Measurements from ENCODE around the gene RNF10. TPM values are rescaled to one million over a fixed set of nuclear protein-coding genes. Genes with fewer than 3 reads are reported as not detected.
A peak's percentile ranks its signal among the peaks of the same experiment; 100 is the strongest.

Gene RNF10
- total and polyA plus RNA-seq, 12 donors = 218 to 778 (median 271) TPM

- peak; percentile 31 to 61 for DNase-seq
- ATAC-seq = peak; percentile 10 to 47 (median 24)
- intact Hi-C loops (cut with DNase I) = loop anchor here in 9 of 10 donors (1.0 to 10.0 kb wide), 11 partner anchors 58 to 528 kb away; partner anchors contain the start of genes UNC119B (in 3 of the 9), CABP1 (in 1 of the 9) and HNF1A (in 1 of the 9)
- no peaks in the 10 kb centered on the region for H3K9me3 ChIP-seq
- peaks cover 0 to 22% (median 0%) of the 10 kb centered on the region in 7 donors for H3K27me3 ChIP-seq
- H3K4me3 ChIP-seq = peak overlapping the region; percentile 25 to 58 (median 49)
- peaks cover 0 to 9% (median 0%) of the 10 kb centered on the region in 9 donors for H3K36me3 ChIP-seq
- TF ChIP-seq CTCF (IDR thresholded peaks at IDR 0.05) = peak in 8 of 9 donors; percentile 11 to 60 (median 48)
- H3K4me1 ChIP-seq = peaks cover 6 to 54% (median 34%) of the 10 kb centered on the region in 9 donors
- WGBS, 2 donors = 2 to 3% methylated on average over 53 to 65 of the region's 65 CpGs
- peak overlapping the region in 3 of 10 donors; percentile 6 to 36 (median 20) for H3K27ac ChIP-seq
These were observed 50.4 kb downstream of the RNF10 start for GRCh38 chr12:120584343-120585149.

- ATAC-seq (no peak), DNase-seq (no peak)
- H3K9me3 ChIP-seq = no peaks in the 10 kb centered on the region
- 73 to 75% methylated on average over 7 of the region's 7 CpGs for WGBS, 2 donors
- H3K27ac ChIP-seq = no peak overlapping the region
- H3K36me3 ChIP-seq = no peaks in the 10 kb centered on the region
- H3K27me3 ChIP-seq = peaks cover 0 to 22% (median 0%) of the 10 kb centered on the region in 7 donors
- H3K4me1 ChIP-seq = peaks cover 6 to 44% (median 26%) of the 10 kb centered on the region in 9 donors
- no peak for TF ChIP-seq CTCF (IDR thresholded peaks at IDR 0.05)
- H3K4me3 ChIP-seq = no peak overlapping the region
- intact Hi-C loops (cut with DNase I) = loop anchor here in 5 of 10 donors (5.0 to 10.0 kb wide), 7 partner anchors 56 to 521 kb away; partner anchors contain the start of genes UNC119B (in 2 of the 5), CABP1 (in 1 of the 5) and HNF1A (in 1 of the 5)
These were observed 52.0 kb downstream of the RNF10 start for GRCh38 chr12:120586206-120586605.

- Histone ChIP-seq H3K36me3 (no peaks in the 10 kb centered on the region), H3K4me1 (peaks cover 6 to 40% (median 25%) of the 10 kb centered on the region in 9 donors), H3K9me3 (no peaks in the 10 kb centered on the region), H3K27ac (no peak overlapping the region), H3K27me3 (peaks cover 0 to 22% (median 0%) of the 10 kb centered on the region in 7 donors), H3K4me3 (no peak overlapping the region)
- no peak for ATAC-seq
- TF ChIP-seq CTCF (IDR thresholded peaks at IDR 0.05) = no peak
- 98% methylated on average over 2 of the region's 2 CpGs for WGBS, 2 donors
- intact Hi-C loops (cut with DNase I) = loop anchor here in 5 of 10 donors (5.0 to 10.0 kb wide), 7 partner anchors 55 to 520 kb away; partner anchors contain the start of genes UNC119B (in 2 of the 5), CABP1 (in 1 of the 5) and HNF1A (in 1 of the 5)
- DNase-seq = no peak
These were observed 52.7 kb downstream of the RNF10 start for GRCh38 chr12:120586860-120587259.

- no peak for ATAC-seq
- no peak overlapping the region for H3K4me3 ChIP-seq
- no peaks in the 10 kb centered on the region for H3K36me3 ChIP-seq
- DNase-seq = no peak
- intact Hi-C loops (cut with DNase I) = loop anchor here in 5 of 10 donors (5.0 to 10.0 kb wide), 7 partner anchors 54 to 519 kb away; partner anchors contain the start of genes UNC119B (in 2 of the 5), CABP1 (in 1 of the 5) and HNF1A (in 1 of the 5)
- H3K9me3 ChIP-seq = no peaks in the 10 kb centered on the region
- H3K27me3 ChIP-seq = peaks cover 0 to 22% (median 0%) of the 10 kb centered on the region in 7 donors
- no peak for TF ChIP-seq CTCF (IDR thresholded peaks at IDR 0.05)
- WGBS, 2 donors = 92 to 97% methylated on average over 1 of the region's 1 CpG
- peaks cover 2 to 33% (median 20%) of the 10 kb centered on the region in 9 donors for H3K4me1 ChIP-seq
- H3K27ac ChIP-seq = peak overlapping the region in 9 of 10 donors; percentile 49 to 84 (median 65)
These were observed 54.2 kb downstream of the RNF10 start for GRCh38 chr12:120588371-120588770.
